ENCODE data around the gene PRDM16. TPM values are rescaled to one million over a fixed set of nuclear protein-coding genes. Genes with fewer than 3 reads are reported as not detected.

Gene PRDM16
- total RNA-seq, 1 experiment from 2014 or later, result 22.3 TPM

GRCh38 chr1:3049905-3050304 is 19.1 kb upstream of the PRDM16 start:
- CTCF ChIA-PET, result no interaction called here
- intact Hi-C loops (cut with micrococcal nuclease; ENCODE audit: unreplicated experiment), result loop anchor here (10.0 kb wide), 1 partner anchor 555 kb away; no protein-coding TSS in a partner anchor
- in situ Hi-C loops (cut with HindIII; ENCODE audit: low pct_unique_long_range_greater_than_20kb, low sequenced_read_pairs), result no loop called here
- H3K4me1 ChIP-seq (ENCODE audit: control insufficient read depth, insufficient read depth, low read length), result no peaks in the 10 kb centered on the region; the same call in 1 of the 2 replicates
- H3K36me3 ChIP-seq (ENCODE audit: control insufficient read depth, insufficient read depth, low read length), result no peaks in the 10 kb centered on the region
- ATAC-seq (no peak), DNase-seq (ENCODE audit: low read depth, low spot score) (no peak)
- no TSS peak for BruUV-seq (replicated peaks)
- POLR2A ChIA-PET, result no interaction called here
- H3K27me3 ChIP-seq (ENCODE audit: control insufficient read depth, insufficient read depth, low read length), result peaks cover 25% of the 10 kb centered on the region
- no peaks in the 10 kb centered on the region for H3K9me3 ChIP-seq (ENCODE audit: control insufficient read depth, insufficient read depth, low read depth, low read length)
- no peak overlapping the region for H3K4me3 ChIP-seq (ENCODE audit: low read depth in 2 of 2, low read length in 2 of 2)
- TF ChIP-seq SIN3A (IDR thresholded peaks at IDR 0.05; ENCODE audit: borderline replicate concordance, insufficient read depth, low read depth, low read length) (no peak), POLR2AphosphoS5 (IDR thresholded peaks at IDR 0.05; ENCODE audit: low read depth, low read length) (no peak), CTCF (IDR thresholded peaks at IDR 0.05) (no peak), REST (IDR thresholded peaks at IDR 0.05; ENCODE audit: insufficient read depth in 1 of 2, low read depth in 2 of 2, low read length in 1 of 2) (no peak), TCF7L2 (IDR thresholded peaks at IDR 0.05; ENCODE audit: low read depth, low read length) (no peak)
- no peak overlapping the region for H3K27ac ChIP-seq (ENCODE audit: low read length)

- CTCF ChIA-PET, result no interaction called here
- no peak overlapping the region for H3K27ac ChIP-seq (ENCODE audit: low read length)
- no peak overlapping the region for H3K4me3 ChIP-seq (ENCODE audit: low read depth in 2 of 2, low read length in 2 of 2)
- H3K9me3 ChIP-seq (ENCODE audit: control insufficient read depth, insufficient read depth, low read depth, low read length), result no peaks in the 10 kb centered on the region
- no peaks in the 10 kb centered on the region; the same call in 1 of the 2 replicates for H3K4me1 ChIP-seq (ENCODE audit: control insufficient read depth, insufficient read depth, low read length)
- no peak for ATAC-seq
- in situ Hi-C loops (cut with HindIII; ENCODE audit: low pct_unique_long_range_greater_than_20kb, low sequenced_read_pairs) (no loop called here), intact Hi-C loops (cut with micrococcal nuclease; ENCODE audit: unreplicated experiment) (loop anchor here (10.0 kb wide), 1 partner anchor 556 kb away; no protein-coding TSS in a partner anchor)
- peaks cover 21% of the 10 kb centered on the region for H3K27me3 ChIP-seq (ENCODE audit: control insufficient read depth, insufficient read depth, low read length)
- no peak for TF ChIP-seq POLR2AphosphoS5 (IDR thresholded peaks at IDR 0.05; ENCODE audit: low read depth, low read length)
- no peak for TF ChIP-seq SIN3A (IDR thresholded peaks at IDR 0.05; ENCODE audit: borderline replicate concordance, insufficient read depth, low read depth, low read length)
- TF ChIP-seq REST (IDR thresholded peaks at IDR 0.05; ENCODE audit: insufficient read depth in 1 of 2, low read depth in 2 of 2, low read length in 1 of 2), result no peak
- no peak for TF ChIP-seq TCF7L2 (IDR thresholded peaks at IDR 0.05; ENCODE audit: low read depth, low read length)
- no peak for TF ChIP-seq CTCF (IDR thresholded peaks at IDR 0.05)
- POLR2A ChIA-PET, result no interaction called here
- no peak for DNase-seq (ENCODE audit: low read depth, low spot score)
- H3K36me3 ChIP-seq (ENCODE audit: control insufficient read depth, insufficient read depth, low read length), result no peaks in the 10 kb centered on the region
- BruUV-seq (replicated peaks), result no TSS peak
Observed at GRCh38 chr1:3050603-3051002, 18.4 kb upstream of the PRDM16 start.
